LNCAP (cell line): Measurements from ENCODE around the gene SPTBN5.

ENCODE experiments used
- CTCF ChIP-seq: fragments of 450-650 bp; IDR thresholded peaks from 2 replicates; pipeline ENCODE4 v1.5.1; 2017; ENCODE audit warnings: mild to moderate bottlenecking

Gene SPTBN5

GRCh38 chr15:41936155-41936554 lies 42.3 kb upstream of the SPTBN5 start:
- TF ChIP-seq CTCF, result no peak

- no peak for TF ChIP-seq CTCF
These were observed 41.7 kb upstream of the SPTBN5 start for GRCh38 chr15:41935566-41936020.

- no peak for TF ChIP-seq CTCF
These were observed 41.0 kb upstream of the SPTBN5 start for GRCh38 chr15:41934843-41935242.

GRCh38 chr15:41933771-41934170 lies 39.9 kb upstream of the SPTBN5 start:
- no peak for TF ChIP-seq CTCF

- no peak for TF ChIP-seq CTCF
These were observed 39.5 kb upstream of the SPTBN5 start for GRCh38 chr15:41933326-41933725.

GRCh38 chr15:41932511-41933289 lies 38.8 kb upstream of the SPTBN5 start:
- TF ChIP-seq CTCF, result no peak

DNA sequence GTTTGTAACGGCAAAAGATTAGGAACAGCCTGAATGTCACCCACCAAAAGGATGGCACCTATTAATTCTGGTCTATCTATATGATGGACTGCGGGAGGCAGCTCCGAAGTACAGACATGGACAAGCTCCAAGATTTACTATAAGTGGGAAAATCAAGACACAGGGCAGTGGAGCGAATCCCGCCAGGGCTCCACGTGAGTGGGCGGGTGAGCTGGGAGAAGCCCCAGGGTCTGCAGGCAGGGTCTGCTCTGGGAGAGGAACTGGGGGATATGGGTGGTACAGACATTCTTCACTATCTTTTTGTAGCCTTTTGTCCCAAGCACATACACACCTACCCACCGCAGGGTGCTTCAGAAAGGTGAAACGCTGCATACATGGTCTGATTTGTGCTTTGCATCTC lies 38.2 kb upstream of the SPTBN5 start:
- no peak for TF ChIP-seq CTCF

- no peak for TF ChIP-seq CTCF
These were observed 37.0 kb upstream of the SPTBN5 start for GRCh38 chr15:41930867-41931222.
